Measurements from ENCODE around the gene GPX6.
"Not testable (repeated sequence)": the region's sequence is repeated elsewhere in the genome, so short reads cannot be mapped to it uniquely, and the experiment has no call there.

GPX6 gene

GRCh38 chr6:28480253-28480932 is 35.2 kb downstream of the GPX6 start:
- no peak for DNase-seq

- DNase-seq = no peak
Measured at GRCh38 chr6:28478518-28478917, 37.1 kb downstream of the GPX6 start.

- DNase-seq = peak; percentile 63
Measured at GRCh38 chr6:28474441-28475219, 41.0 kb downstream of the GPX6 start.

GRCh38 chr6:28469153-28469745 is 46.3 kb downstream of the GPX6 start:
- DNase-seq = not testable (repeated sequence)

GRCh38 chr6:28468056-28468455 is 47.5 kb downstream of the GPX6 start:
- no peak for DNase-seq

GRCh38 chr6:28462401-28462800 is 53.2 kb downstream of the GPX6 start:
- DNase-seq = no peak

- no peak for DNase-seq
Measured at GRCh38 chr6:28458568-28458967, 57.0 kb downstream of the GPX6 start.
